Keratinocyte (primary cell): ENCODE results near the gene BRD1. TPM values are rescaled to one million over a fixed set of nuclear protein-coding genes. Genes with fewer than 3 reads are reported as not detected.

Source experiments
- DNase-seq: peaks from one replicate; pipeline ENCODE4 v3.0.0-alpha.2; 2011; ENCODE audit warnings: low read depth, missing footprints, low spot score
- FAIRE-seq: peaks from 2 replicates; lab custom pipeline; 2011; peaks lifted over from hg19 to GRCh38; lab: Jason Lieb, UNC
- H2AFZ ChIP-seq: 2 replicates; pipeline ENCODE4 v1.6.0; 2012; ENCODE audit warnings: low read length, control low read depth, inconsistent platforms; ENCODE audit not compliant: control insufficient read depth
- H3K27ac ChIP-seq: 2 replicates; pipeline ENCODE4 v1.5.1; 2011; ENCODE audit warnings: low read length; ENCODE audit not compliant: control insufficient read depth, insufficient read depth
- H3K27me3 ChIP-seq: 3 replicates; pipeline ENCODE4 v1.6.0; 2011; ENCODE audit warnings: low read length; ENCODE audit not compliant: control insufficient read depth, insufficient read depth; ENCODE audit errors: extremely low read depth
- H3K36me3 ChIP-seq, 2 experiments: 2 replicates in 1 of 2; 3 replicates in 1 of 2; pipeline ENCODE4 v1.5.1; 2011; ENCODE audit warnings: low read length in 2 of 2, mild to moderate bottlenecking in 1 of 2; ENCODE audit not compliant: control insufficient read depth in 2 of 2, insufficient read depth in 2 of 2; ENCODE audit errors: extremely low read depth in 1 of 2
- H3K4me1 ChIP-seq: 3 replicates; pipeline ENCODE4 v1.5.1; 2011; ENCODE audit warnings: low read length; ENCODE audit not compliant: control insufficient read depth, insufficient read depth; ENCODE audit errors: extremely low read depth
- H3K4me2 ChIP-seq: 3 replicates; pipeline ENCODE4 v1.6.0; 2011; ENCODE audit warnings: low read depth, low read length; ENCODE audit not compliant: control insufficient read depth, insufficient read depth; ENCODE audit errors: extremely low read depth
- H3K4me3 ChIP-seq, 3 experiments: fragments of 200-600 bp in 1 of 3; sonication (generic) in 1 of 3; 2 replicates in 2 of 3; 3 replicates in 1 of 3; pipeline ENCODE4 v1.5.1; 2011 to 2016; ENCODE audit warnings: low read length in 3 of 3, mild to moderate bottlenecking in 3 of 3, control low read depth in 2 of 3, inconsistent platforms in 1 of 3, low read depth in 1 of 3, mixed read lengths in 1 of 3, mixed run types in 1 of 3, moderate library complexity in 1 of 3; ENCODE audit not compliant: control insufficient read depth in 2 of 3, insufficient read depth in 2 of 3; ENCODE audit errors: extremely low read depth in 1 of 3
- H3K79me2 ChIP-seq: 2 replicates; pipeline ENCODE4 v1.6.0; 2012; ENCODE audit warnings: low read length; ENCODE audit not compliant: control insufficient read depth, insufficient read depth
- H3K9ac ChIP-seq: 3 replicates; pipeline ENCODE4 v1.6.0; 2011; ENCODE audit warnings: low read length; ENCODE audit not compliant: control insufficient read depth, insufficient read depth; ENCODE audit errors: extremely low read depth
- H3K9me1 ChIP-seq: 3 replicates; pipeline ENCODE4 v1.6.0; 2011; ENCODE audit warnings: low read length; ENCODE audit not compliant: control insufficient read depth, insufficient read depth; ENCODE audit errors: extremely low read depth
- H3K9me3 ChIP-seq: 2 replicates; pipeline ENCODE4 v1.5.1; 2012; ENCODE audit warnings: low read depth, low read length; ENCODE audit not compliant: control insufficient read depth
- H4K20me1 ChIP-seq: 3 replicates; pipeline ENCODE4 v1.6.0; 2011; ENCODE audit warnings: low read length; ENCODE audit not compliant: control insufficient read depth, insufficient read depth; ENCODE audit errors: extremely low read depth
- EZH2 ChIP-seq: IDR thresholded peaks from one replicate; pipeline ENCODE4 v1.6.1; 2012; ENCODE audit warnings: inconsistent platforms, mild to moderate bottlenecking, low read length, moderate library complexity
- dilution Hi-C: fragments of 300-500 bp; cut with MboI; formaldehyde crosslinking; loops from one replicate; pipeline ENCODE4 v1.7.0; 2020; ENCODE audit warnings: low sequenced_read_pairs; ENCODE audit not compliant: extremely low pct_ligation_motif_present
- polyA plus RNA-seq, 5 experiments: library from polyadenylated mRNA; depleted of rRNA in 3 of 5; stranded (reverse) in 3 of 5; stranded (forward) in 1 of 5; unstranded in 1 of 5; fragments of >200 nt; gene quantifications; 1 replicate in 1 of 5; 2 replicates in 3 of 5; 3 replicates in 1 of 5; pipeline versions ENCODE4 v1.2.1 to v1.2.3, GENCODE V29; 2011 to 2012; ENCODE audit warnings: missing spikeins in 2 of 5, low read depth in 1 of 5, low replicate concordance in 1 of 5
- TF ChIP-seq, protein P1 (sequence below), 3 experiments: IDR thresholded peaks in 1 of 3; conservative IDR thresholded peaks in 1 of 3; optimal IDR thresholded peaks in 1 of 3; 2 replicates in 2 of 3; 3 replicates in 1 of 3; pipeline versions ENCODE3 to v1.5.1; 2011; ENCODE audit warnings: low read length in 3 of 3, mild to moderate bottlenecking in 3 of 3, moderate library complexity in 2 of 3, control low read depth in 1 of 3, inconsistent platforms in 1 of 3; ENCODE audit not compliant: insufficient read depth in 2 of 3; ENCODE audit errors: extremely low read depth in 1 of 3

BRD1 gene
- polyA plus RNA-seq, 1 donor (not counting 4 experiments of a cell fraction or from before 2014, with no cell fraction given): 4.3 TPM

DNA sequence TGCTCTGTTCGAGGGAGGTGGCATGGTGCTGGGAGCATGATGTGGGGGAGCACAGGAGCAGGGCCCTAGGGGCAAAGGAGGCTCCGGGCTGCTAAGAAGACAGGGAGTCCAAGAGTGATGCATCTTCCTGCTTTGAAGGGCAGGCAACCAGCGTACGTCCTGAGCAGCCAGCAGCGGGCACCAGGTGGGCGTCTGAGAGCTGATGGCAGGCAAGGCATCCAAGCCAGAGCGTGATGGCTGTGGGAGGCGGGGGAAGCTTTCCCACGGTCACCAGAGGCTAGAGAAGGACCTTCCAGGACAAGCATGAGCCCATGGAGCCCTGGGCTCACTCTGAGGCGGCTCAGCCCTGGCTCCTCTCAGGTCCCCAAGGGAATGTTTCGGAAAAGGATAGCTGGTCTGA, 32.2 kb downstream of the BRD1 start:
- H3K4me2 ChIP-seq: no peak overlapping the region
- FAIRE-seq: no peak
- H3K36me3 ChIP-seq: peaks cover 48 to 58% of the 10 kb centered on the region in 2 experiments
- peaks cover 54% of the 10 kb centered on the region for H3K79me2 ChIP-seq
- no peaks in the 10 kb centered on the region for H3K27me3 ChIP-seq
- no peak overlapping the region for H2AFZ ChIP-seq
- no peak overlapping the region for H3K9ac ChIP-seq
- H3K9me1 ChIP-seq: peaks cover 4% of the 10 kb centered on the region
- no peak for DNase-seq
- H4K20me1 ChIP-seq: peaks cover 3% of the 10 kb centered on the region
- no peak overlapping the region for H3K27ac ChIP-seq
- H3K9me3 ChIP-seq: no peaks in the 10 kb centered on the region
- H3K4me1 ChIP-seq: no peaks in the 10 kb centered on the region
- dilution Hi-C loops: no loop called here
- H3K4me3 ChIP-seq: no peak overlapping the region
- TF ChIP-seq, protein P1, sequence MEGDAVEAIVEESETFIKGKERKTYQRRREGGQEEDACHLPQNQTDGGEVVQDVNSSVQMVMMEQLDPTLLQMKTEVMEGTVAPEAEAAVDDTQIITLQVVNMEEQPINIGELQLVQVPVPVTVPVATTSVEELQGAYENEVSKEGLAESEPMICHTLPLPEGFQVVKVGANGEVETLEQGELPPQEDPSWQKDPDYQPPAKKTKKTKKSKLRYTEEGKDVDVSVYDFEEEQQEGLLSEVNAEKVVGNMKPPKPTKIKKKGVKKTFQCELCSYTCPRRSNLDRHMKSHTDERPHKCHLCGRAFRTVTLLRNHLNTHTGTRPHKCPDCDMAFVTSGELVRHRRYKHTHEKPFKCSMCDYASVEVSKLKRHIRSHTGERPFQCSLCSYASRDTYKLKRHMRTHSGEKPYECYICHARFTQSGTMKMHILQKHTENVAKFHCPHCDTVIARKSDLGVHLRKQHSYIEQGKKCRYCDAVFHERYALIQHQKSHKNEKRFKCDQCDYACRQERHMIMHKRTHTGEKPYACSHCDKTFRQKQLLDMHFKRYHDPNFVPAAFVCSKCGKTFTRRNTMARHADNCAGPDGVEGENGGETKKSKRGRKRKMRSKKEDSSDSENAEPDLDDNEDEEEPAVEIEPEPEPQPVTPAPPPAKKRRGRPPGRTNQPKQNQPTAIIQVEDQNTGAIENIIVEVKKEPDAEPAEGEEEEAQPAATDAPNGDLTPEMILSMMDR (optimal IDR thresholded peaks at IDR 0.05 in 1 of 3, IDR thresholded peaks at IDR 0.05 in 1 of 3, conservative IDR thresholded peaks at IDR 0.05 in 1 of 3; ENCODE audit: extremely low read depth in 1 of 3, insufficient read depth in 2 of 3, low read length in 3 of 3): no peak
- TF ChIP-seq EZH2: no peak

DNA sequence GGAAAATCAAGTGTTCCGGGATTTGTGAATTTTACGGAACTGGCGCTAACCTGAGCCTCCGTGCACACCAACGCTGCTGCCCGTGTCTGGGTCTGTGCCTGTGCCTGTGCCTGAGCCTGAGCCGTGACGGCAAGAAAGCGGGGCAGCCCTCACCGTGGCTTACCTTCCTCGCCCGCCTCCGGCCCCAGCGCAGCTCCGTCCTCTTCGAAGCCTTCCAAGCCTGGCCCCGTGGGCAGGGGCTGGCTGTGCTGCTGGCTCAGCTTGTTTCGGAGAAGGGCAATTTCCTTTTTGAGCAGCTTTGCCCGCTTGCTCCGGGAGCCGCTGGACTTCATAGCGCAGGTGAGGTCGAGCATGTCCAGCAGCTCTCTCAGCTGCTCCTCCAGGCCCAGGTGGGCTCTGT, 33.8 kb downstream of the BRD1 start:
- Histone ChIP-seq H3K79me2 (peaks cover 54% of the 10 kb centered on the region), H3K27ac (no peak overlapping the region), H3K36me3 (peaks cover 37 to 62% of the 10 kb centered on the region in 2 experiments), H3K4me2 (no peak overlapping the region), H3K9me1 (peaks cover 4% of the 10 kb centered on the region), H3K9me3 (no peaks in the 10 kb centered on the region), H3K27me3 (no peaks in the 10 kb centered on the region), H3K4me3 (no peak overlapping the region), H3K4me1 (no peaks in the 10 kb centered on the region), H3K9ac (no peak overlapping the region), H2AFZ (no peak overlapping the region), H4K20me1 (peaks cover 11% of the 10 kb centered on the region)
- DNase-seq (no peak), FAIRE-seq (no peak)
- TF ChIP-seq, protein P1 (optimal IDR thresholded peaks at IDR 0.05 in 1 of 3, IDR thresholded peaks at IDR 0.05 in 1 of 3, conservative IDR thresholded peaks at IDR 0.05 in 1 of 3; ENCODE audit: extremely low read depth in 1 of 3, insufficient read depth in 2 of 3, low read length in 3 of 3): no peak
- TF ChIP-seq EZH2: no peak
- dilution Hi-C loops: no loop called here
